ENCODE results near the gene CASQ2. TPM values are rescaled to one million over a fixed set of nuclear protein-coding genes. Genes with fewer than 3 reads are reported as not detected.

CASQ2 gene
- total RNA-seq, 1 donor from 2014 or later: 6.5 TPM

DNA sequence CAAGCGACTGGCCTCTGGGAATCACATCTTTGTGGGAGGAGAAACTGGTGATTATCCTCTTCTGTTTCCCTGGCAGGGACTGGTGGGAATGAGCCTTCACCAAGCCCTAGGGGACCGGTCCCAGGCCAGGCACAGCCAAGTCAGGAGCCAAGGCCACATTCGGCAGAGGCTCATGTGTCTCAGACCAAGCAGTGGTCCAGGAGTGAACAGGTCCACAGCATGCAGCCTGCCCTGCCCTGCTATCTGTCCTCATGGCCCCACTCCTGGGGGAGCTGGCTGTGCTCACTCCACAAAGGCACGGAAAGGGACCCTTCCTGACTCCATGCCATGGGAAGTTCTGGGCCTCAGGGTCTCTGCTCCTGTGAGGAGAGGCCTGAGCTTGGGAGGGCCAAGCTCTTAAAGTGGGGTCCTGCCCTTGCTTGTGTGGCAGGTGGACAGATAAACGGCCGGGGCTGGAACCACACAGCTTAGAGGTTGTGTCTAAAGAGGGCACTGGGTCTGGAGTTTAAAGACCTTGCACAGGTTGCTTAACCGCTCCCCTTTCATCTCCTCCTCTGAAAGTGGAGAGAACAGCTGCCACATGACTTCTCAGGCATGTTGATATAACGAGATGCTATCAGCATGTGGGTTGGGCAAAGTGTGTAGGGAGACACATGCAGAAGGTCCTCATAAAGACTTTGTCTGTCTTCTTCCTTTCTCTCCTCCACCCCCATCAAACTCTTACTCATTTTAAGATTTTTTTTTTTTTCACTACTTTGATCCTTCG, 57.5 kb downstream of the CASQ2 start:
- DNase-seq (ENCODE audit: low spot score) (no peak), ATAC-seq (peak; percentile 30)
- intact Hi-C loops (cut with DNase I): no loop called here

- peak; percentile 39 for ATAC-seq
- DNase-seq (ENCODE audit: low spot score): no peak
- intact Hi-C loops (cut with DNase I): no loop called here
Observed at GRCh38 chr1:115706587-115707425, 61.7 kb downstream of the CASQ2 start.

DNA sequence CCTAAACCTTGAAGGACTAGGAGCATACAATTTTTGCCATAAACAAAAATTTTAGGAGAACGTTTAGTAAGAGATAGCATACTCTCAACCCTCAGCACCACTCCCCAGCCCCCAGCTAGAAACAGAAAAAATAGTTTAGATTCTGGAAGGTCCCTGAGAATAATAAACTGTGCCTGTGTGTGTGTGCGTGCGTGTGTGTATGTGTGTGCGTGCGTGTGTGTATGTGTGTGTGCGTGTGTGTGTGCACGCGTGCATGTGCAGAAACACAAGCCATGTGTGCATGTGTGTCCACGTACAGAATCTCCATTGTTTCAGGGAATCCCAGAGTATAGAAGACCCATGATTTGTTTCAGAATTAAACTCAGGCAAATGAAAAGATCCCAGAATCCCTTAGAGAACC, 62.6 kb downstream of the CASQ2 start:
- intact Hi-C loops (cut with DNase I): no loop called here
- ATAC-seq (no peak), DNase-seq (ENCODE audit: low spot score) (no peak)

DNA sequence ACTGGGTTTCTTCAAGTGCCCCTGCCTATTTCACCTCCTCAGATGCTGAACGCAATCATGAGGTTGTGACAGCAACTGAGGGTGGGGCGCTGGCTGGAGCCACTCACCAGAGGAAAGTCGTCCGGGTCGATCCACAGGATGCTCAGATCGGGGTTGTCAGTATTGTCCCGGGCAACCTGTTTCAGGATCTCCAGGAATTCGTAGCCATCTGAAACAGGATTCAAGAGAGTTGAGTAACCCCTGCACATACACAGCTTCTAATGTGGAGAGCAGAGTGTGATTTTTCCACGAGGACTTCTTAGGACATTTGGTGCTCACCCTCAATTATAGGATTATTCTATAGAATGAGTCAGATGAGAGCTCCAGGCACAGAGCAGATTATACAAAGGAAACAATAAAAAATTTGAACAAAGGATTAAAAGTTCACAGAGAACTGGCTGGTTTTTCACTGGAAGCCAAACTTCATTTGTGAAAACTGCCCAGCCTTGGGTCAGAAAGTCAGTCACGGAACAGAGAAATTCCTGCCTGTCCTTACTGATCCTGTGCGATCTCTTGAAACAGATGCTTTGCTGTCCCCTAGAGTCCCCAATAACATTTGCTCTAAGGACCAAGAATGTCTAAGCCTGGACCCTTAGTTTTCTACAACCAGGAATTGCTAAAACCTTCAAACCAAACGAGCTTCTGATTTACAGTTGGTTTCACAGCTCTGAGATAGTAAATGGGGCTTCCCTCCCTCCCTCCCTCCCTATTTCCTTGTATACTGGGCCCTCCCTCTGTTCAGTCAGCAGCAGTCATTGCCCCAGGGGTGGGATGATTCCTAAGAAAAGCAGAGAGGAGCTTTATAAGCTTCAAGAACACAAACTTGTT, 63.2 kb downstream of the CASQ2 start:
- ATAC-seq (no peak), DNase-seq (ENCODE audit: low spot score) (no peak)
- intact Hi-C loops (cut with DNase I): no loop called here

GRCh38 chr1:115702959-115703358, 65.6 kb downstream of the CASQ2 start:
- intact Hi-C loops (cut with DNase I): no loop called here
- no peak for ATAC-seq
- DNase-seq (ENCODE audit: low spot score): no peak

GRCh38 chr1:115701090-115701489, 67.4 kb downstream of the CASQ2 start:
- ATAC-seq: no peak
- intact Hi-C loops (cut with DNase I): no loop called here

GRCh38 chr1:115697619-115698018, 70.9 kb downstream of the CASQ2 start:
- intact Hi-C loops (cut with DNase I): no loop called here
- no peak for ATAC-seq
- DNase-seq (ENCODE audit: low spot score): no peak

More at GRCh38 chr1:115701090-115701489, 67.4 kb downstream of the CASQ2 start:
- no peak for DNase-seq (ENCODE audit: low spot score)

- intact Hi-C loops (cut with DNase I): no loop called here
- ATAC-seq (no peak), DNase-seq (ENCODE audit: low spot score) (no peak)
Observed at GRCh38 chr1:115694805-115695204, 73.7 kb downstream of the CASQ2 start.

DNA sequence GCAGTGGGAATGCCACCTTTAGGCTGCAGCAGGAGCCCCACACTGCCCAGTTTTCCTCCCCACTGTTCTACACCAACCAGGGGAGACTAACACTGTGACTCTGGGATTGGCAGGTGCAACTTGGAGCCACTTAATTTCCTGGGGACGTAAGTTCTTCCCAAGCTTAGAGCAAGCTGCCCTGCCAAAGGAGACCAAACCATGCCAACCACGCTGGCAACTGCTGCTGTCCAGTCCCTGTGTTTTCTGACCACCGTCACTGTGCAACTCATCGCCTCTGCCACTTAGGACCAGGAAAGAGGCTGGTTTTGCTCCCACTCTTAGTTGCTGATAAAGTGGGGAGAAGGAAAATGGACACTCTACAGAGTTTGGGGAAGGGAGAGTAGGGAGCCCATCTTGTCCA, 76.3 kb downstream of the CASQ2 start:
- ATAC-seq (no peak), DNase-seq (ENCODE audit: low spot score) (no peak)
- intact Hi-C loops (cut with DNase I): no loop called here

- DNase-seq (ENCODE audit: low spot score) (no peak), ATAC-seq (no peak)
- intact Hi-C loops (cut with DNase I): no loop called here
Observed at GRCh38 chr1:115690972-115691371, 77.5 kb downstream of the CASQ2 start.

DNA sequence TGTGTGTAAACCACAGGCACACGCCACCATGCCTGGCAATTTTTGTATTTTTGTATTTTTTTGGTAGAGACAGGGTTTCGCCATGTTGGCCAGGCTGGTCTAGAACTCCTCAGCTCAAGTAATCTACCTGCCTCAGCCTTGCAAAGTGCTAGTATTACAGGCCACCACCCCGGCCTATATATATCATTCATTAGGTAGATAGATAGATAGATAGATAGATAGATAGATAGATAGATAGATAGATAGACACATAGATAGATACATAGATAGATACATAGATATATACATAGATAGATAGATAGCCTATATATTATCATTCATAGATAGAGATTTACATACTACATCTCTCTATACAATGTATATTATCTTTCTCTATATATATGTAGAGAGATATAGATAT, 80.8 kb downstream of the CASQ2 start:
- ATAC-seq (no peak), DNase-seq (ENCODE audit: low spot score) (no peak)
- intact Hi-C loops (cut with DNase I): no loop called here

DNA sequence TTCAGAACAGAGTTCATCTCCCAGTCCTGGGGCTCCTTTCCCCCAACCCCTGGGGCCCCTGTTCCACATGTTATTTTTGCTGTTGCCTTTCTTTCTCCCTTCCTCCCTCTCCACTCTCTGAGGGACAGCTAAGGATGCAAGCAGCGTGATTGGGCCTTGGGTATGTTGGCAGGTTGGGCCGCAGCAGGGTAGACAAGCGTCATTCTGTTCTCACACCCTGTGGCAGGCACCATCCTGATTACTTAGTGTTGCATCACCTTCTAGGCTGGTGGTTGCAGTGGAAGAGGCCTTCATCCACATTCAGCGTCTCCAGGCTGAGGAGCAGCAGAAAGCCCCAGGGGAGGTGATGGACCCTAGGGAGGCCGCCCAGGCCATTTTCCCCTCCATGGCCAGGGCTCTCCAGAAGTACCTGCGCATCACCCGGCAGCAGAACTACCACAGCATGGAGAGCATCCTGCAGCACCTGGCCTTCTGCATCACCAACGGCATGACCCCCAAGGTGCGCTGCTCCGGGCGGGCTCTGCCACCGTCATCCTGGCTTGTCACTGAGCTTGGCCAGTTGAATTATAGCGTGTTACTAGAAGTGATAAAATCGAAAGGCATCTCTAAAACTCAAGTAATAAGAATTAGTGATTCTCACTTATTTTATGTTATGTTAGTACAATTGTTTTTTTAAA, 83.3 kb downstream of the CASQ2 start:
- intact Hi-C loops (cut with DNase I): no loop called here
- DNase-seq (ENCODE audit: low spot score) (no peak), ATAC-seq (no peak)

GRCh38 chr1:115682792-115683191, 85.7 kb downstream of the CASQ2 start:
- DNase-seq (ENCODE audit: low spot score): no peak
- ATAC-seq: no peak
- intact Hi-C loops (cut with DNase I): no loop called here

DNA sequence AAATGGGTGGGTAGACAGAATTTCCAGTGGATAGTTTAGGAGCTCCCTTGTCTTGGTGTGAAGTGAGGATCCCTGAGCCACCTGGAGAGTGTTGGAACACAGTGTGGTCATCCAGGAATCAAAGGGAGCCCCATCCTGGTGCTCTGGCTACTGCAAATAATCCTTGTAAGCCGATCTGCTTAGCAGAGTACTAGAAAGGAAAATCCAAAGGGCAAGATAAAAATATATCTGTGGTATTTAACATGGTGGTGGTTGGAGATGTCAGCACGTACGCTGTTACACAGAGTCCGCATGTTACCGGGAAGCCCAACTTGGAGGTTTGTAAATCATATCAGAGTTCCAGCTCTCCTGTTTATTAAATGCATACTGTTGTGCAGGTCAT, 87.8 kb downstream of the CASQ2 start:
- no peak for DNase-seq (ENCODE audit: low spot score)
- intact Hi-C loops (cut with DNase I): no loop called here

DNA sequence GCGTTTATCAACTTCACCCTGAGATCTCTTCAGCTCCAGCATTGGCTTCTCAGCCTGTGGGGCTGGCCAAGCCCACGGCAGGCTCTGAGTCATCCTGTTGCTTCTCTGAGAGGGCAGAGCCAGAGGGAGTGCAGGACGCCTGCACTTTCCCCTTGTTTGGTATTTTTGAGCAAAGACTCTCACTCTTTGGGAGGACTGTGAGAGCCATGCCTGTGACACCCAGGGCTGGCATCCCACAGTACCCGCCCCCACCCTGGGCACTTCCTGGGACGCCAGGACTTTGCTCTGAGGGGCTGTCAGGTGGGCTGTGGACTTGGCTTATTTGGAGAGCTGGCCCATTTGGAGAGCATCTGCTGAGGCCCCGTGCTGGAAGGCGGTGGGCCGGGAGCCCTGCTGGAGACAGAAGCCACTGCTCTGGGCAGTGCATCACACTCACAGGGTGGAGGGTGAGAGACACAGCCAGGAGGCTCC, 89.3 kb downstream of the CASQ2 start:
- ATAC-seq (peak; percentile 93), DNase-seq (ENCODE audit: low spot score) (peak; percentile 67)
- intact Hi-C loops (cut with DNase I): no loop called here

More for the DNA sequence above, 87.8 kb downstream of the CASQ2 start:
- ATAC-seq: no peak

- intact Hi-C loops (cut with DNase I): no loop called here
Observed at GRCh38 chr1:115678141-115678540, 90.4 kb downstream of the CASQ2 start.

DNA sequence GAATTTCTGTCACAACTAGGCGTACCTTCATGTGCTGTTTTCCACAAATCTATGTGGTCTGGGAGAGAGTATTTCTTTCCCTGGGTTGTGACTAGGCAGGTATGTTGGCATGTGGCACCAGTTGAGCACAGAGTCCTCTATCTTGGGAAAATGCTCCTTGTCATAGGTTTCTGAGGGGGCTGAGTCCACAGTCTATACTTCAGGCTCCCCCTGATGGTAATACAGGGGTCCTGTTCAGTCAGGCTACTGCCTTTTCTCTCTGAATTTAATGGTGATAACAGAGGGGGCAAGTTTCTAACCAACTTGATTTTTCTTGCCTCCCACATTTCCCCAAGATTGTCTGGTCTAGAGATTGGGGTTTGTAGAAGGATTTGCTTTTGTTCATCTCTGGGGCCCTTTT, 90.9 kb downstream of the CASQ2 start:
- intact Hi-C loops (cut with DNase I): no loop called here
- DNase-seq (ENCODE audit: low spot score): no peak
- ATAC-seq: no peak

More at GRCh38 chr1:115678141-115678540, 90.4 kb downstream of the CASQ2 start:
- ATAC-seq: no peak
- no peak for DNase-seq (ENCODE audit: low spot score)

DNA sequence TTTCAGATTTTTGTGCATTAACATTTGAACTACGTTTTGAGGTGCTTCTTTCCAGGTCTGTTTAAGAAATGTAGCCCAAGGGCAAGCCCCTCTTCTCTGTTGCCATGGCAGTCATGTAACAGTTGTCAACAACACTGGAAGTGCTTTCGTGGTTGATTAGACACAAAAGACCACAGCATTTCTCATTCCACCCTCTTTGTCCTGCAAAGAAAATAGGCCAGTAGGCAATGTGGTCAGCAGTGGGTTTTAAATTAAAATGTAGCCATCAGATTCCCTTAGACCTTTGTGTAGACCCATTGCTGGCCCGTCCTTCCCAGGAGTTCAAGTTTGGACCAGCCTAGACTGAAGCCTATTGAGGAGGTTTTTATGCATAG, 91.3 kb downstream of the CASQ2 start:
- ATAC-seq (no peak), DNase-seq (ENCODE audit: low spot score) (no peak)
- intact Hi-C loops (cut with DNase I): no loop called here

All from sciatic nerve (tissue), 2 donors.